ENCODE results near the gene NLRP8.

DNA sequence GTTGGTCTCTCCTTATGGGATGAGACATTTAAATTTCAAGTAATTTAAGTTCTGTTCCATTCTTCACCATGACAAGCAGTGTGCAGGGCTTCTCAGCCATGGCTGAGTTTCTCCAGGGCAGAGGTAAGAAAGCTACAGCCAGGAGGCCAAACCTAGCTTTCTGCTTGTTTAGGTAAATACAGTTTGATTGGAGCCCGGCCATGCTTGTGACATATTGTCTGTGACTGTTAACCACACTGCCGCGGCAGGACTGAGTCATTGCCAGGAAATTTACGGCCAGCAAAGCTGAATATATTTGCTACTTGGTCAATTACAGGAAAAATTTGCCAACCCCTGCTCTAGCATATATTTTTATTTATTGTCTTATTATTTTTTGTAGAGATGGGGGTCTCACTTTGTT is 10.7 kb downstream of the NLRP8 start:
- no peak for TF ChIP-seq CTCF (conservative IDR thresholded peaks at IDR 0.05; ENCODE audit: low read depth in 2 of 2)
- no peak for TF ChIP-seq CREB1 (CRISPR knock-in tag; IDR thresholded peaks at IDR 0.05; ENCODE audit: low read depth)
- no peak for TF ChIP-seq EZH2 (IDR thresholded peaks at IDR 0.05; ENCODE audit: low read depth, unreplicated experiment)
